HepG2 (cell line): ENCODE results near the gene MRPL54. TPM values are rescaled to one million over a fixed set of nuclear protein-coding genes. Genes with fewer than 3 reads are reported as not detected.

ENCODE experiments used
- GPN1 ChIP-seq: sonication (generic); formaldehyde crosslinking; IDR thresholded peaks from 2 replicates; pipeline ENCODE4 v1.5.1; 2020; ENCODE audit warnings: missing genetic modification reagents, borderline replicate concordance
- HDAC1 ChIP-seq: sonication (generic); formaldehyde crosslinking; IDR thresholded peaks from 2 replicates; pipeline ENCODE4 v1.5.1; 2020; ENCODE audit warnings: mild to moderate bottlenecking, missing genetic modification reagents
- RFX5 ChIP-seq: IDR thresholded peaks from 2 replicates; pipeline ENCODE4 v1.6.1; 2011; ENCODE audit warnings: low read depth, low read length, improper control_type of control experiment
- SNAPC4 ChIP-seq: sonication (generic); formaldehyde crosslinking; IDR thresholded peaks from 2 replicates; pipeline ENCODE4 v1.4.0; 2020; ENCODE audit warnings: mild to moderate bottlenecking, missing genetic modification reagents
- TBX3 ChIP-seq: fragments of 450-650 bp; IDR thresholded peaks from 2 replicates; pipeline ENCODE4 v1.6.1; 2017; ENCODE audit warnings: antibody characterized with exemption, mild to moderate bottlenecking, inconsistent platforms, borderline replicate concordance
- TFAP4 ChIP-seq: sonication (generic); IDR thresholded peaks from 2 replicates; pipeline ENCODE4 v1.6.1; 2016; ENCODE audit warnings: low read depth, borderline replicate concordance
- ZBTB2 ChIP-seq: sonication (generic); formaldehyde crosslinking; IDR thresholded peaks from 2 replicates; pipeline ENCODE4 v1.8.0; 2022; ENCODE audit warnings: low read depth, missing genetic modification reagents
- ZKSCAN1 ChIP-seq: fragments of 150-350 bp; IDR thresholded peaks from 2 replicates; pipeline ENCODE4 v1.6.1; 2014; ENCODE audit warnings: low read length
- ZNF263 ChIP-seq: sonication (generic); formaldehyde crosslinking; IDR thresholded peaks from 2 replicates; pipeline ENCODE4 v1.4.0; 2020; ENCODE audit warnings: missing genetic modification reagents
- ZNF281 ChIP-seq: sonication (generic); formaldehyde crosslinking; IDR thresholded peaks from 2 replicates; pipeline ENCODE4 v1.4.0; 2020; ENCODE audit warnings: missing genetic modification reagents, borderline replicate concordance
- ZNF431 ChIP-seq: sonication (generic); formaldehyde crosslinking; IDR thresholded peaks from 2 replicates; pipeline ENCODE4 v1.9.0; 2022; ENCODE audit warnings: missing genetic modification reagents, low read depth, mild to moderate bottlenecking, borderline replicate concordance
- ZNF484 ChIP-seq: sonication (generic); formaldehyde crosslinking; IDR thresholded peaks from 2 replicates; pipeline ENCODE4 v1.5.1; 2020; ENCODE audit warnings: mild to moderate bottlenecking, low read depth, missing genetic modification reagents, borderline replicate concordance
- ZNF629 ChIP-seq: sonication (generic); formaldehyde crosslinking; conservative IDR thresholded peaks from 2 replicates; pipeline ENCODE4 v1.5.0; 2020; ENCODE audit warnings: missing genetic modification reagents
- ZNF639 ChIP-seq: conservative IDR thresholded peaks from 2 replicates; pipeline ENCODE4 v1.6.1; 2018; ENCODE audit warnings: missing genetic modification reagents
- ZNF704 ChIP-seq: sonication (generic); formaldehyde crosslinking; IDR thresholded peaks from 2 replicates; pipeline ENCODE4 v1.8.1; 2023; ENCODE audit warnings: mild to moderate bottlenecking, inconsistent platforms, moderate library complexity, missing genetic modification reagents, borderline replicate concordance
- polyA plus RNA-seq, 8 experiments: library from polyadenylated mRNA; depleted of rRNA in 3 of 8; stranded (reverse) in 7 of 8; unstranded in 1 of 8; fragments of >200 nt; fragmentation: Illumina TruSeq in 4 of 8; extraction: Trizol in 4 of 8; gene quantifications; 2 replicates each; pipeline versions ENCODE4 v1.2.1 to v1.2.3, GENCODE V29; 2011 to 2016; ENCODE audit warnings: low read depth in 4 of 8, missing spikeins in 1 of 8, mixed read lengths in 1 of 8; ENCODE audit not compliant: insufficient read depth in 1 of 8
- total RNA-seq, 5 experiments: library from RNA; depleted of rRNA; stranded (reverse); fragments of >200 nt; fragmentation: Illumina TruSeq; extraction: Trizol; gene quantifications; 2 replicates each; pipeline ENCODE4 v1.2.3, GENCODE V29; 2016; ENCODE audit warnings: low read depth in 1 of 5

MRPL54 gene
- total and polyA plus RNA-seq, 2 of the 13 experiments (the other 11 are each of a cell fraction or from before 2014, with no cell fraction given) = 36.8 to 66.9 TPM

GRCh38 chr19:3761382-3762129 lies 926 bp upstream of the MRPL54 start, which contains the start of gene APBA3 (continued):
- TF ChIP-seq SNAPC4 (CRISPR knock-in tag) (no peak), GPN1 (CRISPR knock-in tag) (no peak), TFAP4 (no peak; the same call in 1 of the 2 replicates), ZNF263 (CRISPR knock-in tag) (0 out of 2 replicates have a peak, but pooled peaks have one; percentile 57), HDAC1 (CRISPR knock-in tag) (peak; percentile 89), ZNF281 (CRISPR knock-in tag) (no peak), ZNF704 (CRISPR knock-in tag) (peak; percentile 71; the same call in 1 of the 2 replicates), ZNF484 (peak; percentile 82; the same call in 1 of the 2 replicates), ZNF639 (CRISPR knock-in tag) (no peak), ZNF629 (peak; percentile 51), RFX5 (0 out of 2 replicates have a peak, but pooled peaks have one; percentile 34), ZKSCAN1 (peak; percentile 97), ZBTB2 (CRISPR knock-in tag) (no peak), TBX3 (no peak), ZNF431 (CRISPR knock-in tag) (no peak)
